HepG2 (cell line): ENCODE data around the gene ZG16. TPM values are rescaled to one million over a fixed set of nuclear protein-coding genes. Genes with fewer than 3 reads are reported as not detected.

Experiments used
- ATAC-seq: fragments of 200-7000 bp; cut with Tn5 transposase; 3 replicates; pipeline ENCODE4 v1.9.1; 2020; ENCODE audit warnings: mild to moderate bottlenecking, moderate library complexity
- BruUV-seq: library from RNA; stranded (reverse); fragments of 400-500 nt; replicated peaks from 2 replicates; lab custom pipeline; 2021; lab: Mats Ljungman, UMichigan
- CTCF ChIA-PET: fragments of 300-600 bp; formaldehyde crosslinking; extraction: SDS; loops from one replicate; lab custom pipeline; 2021; ENCODE audit warnings: low total read pairs, inconsistent platforms, low intra/inter-chr PET ratio; lab: Yijun Ruan, JAX
- POLR2A ChIA-PET: fragments of 350-600 bp; sonication (Branson Sonifier 250); formaldehyde crosslinking; loops from one replicate; lab custom pipeline; 2020; ENCODE audit warnings: antibody characterized with exemption, inconsistent platforms; lab: Yijun Ruan, JAX
- DNase-seq: peaks from one replicate; pipeline ENCODE4 v3.0.0-alpha.2; 2015; ENCODE audit warnings: low spot score
- FAIRE-seq: peaks from 3 replicates; lab custom pipeline; 2011; peaks lifted over from hg19 to GRCh38; lab: Jason Lieb, UNC
- H2AFZ ChIP-seq: one replicate; pipeline ENCODE4 v1.6.1; 2011; ENCODE audit warnings: low read length, inconsistent platforms
- H3K27ac ChIP-seq: fragments of 300-600 bp; 3 replicates; pipeline ENCODE4 v1.8.0; 2011; ENCODE audit warnings: mixed run types, mild to moderate bottlenecking, mixed read lengths, low read length, inconsistent platforms; ENCODE audit not compliant: insufficient read depth; ENCODE audit errors: extremely low read length
- H3K27me3 ChIP-seq, 2 experiments: fragments of 200-600 bp in 1 of 2; 2 replicates in 1 of 2; 3 replicates in 1 of 2; pipeline versions ENCODE4 v1.6.0 to v1.8.0; 2011; ENCODE audit warnings: low read length in 2 of 2, mild to moderate bottlenecking in 2 of 2, moderate library complexity in 2 of 2, inconsistent platforms in 1 of 2; ENCODE audit not compliant: insufficient read depth in 2 of 2, control insufficient read depth in 1 of 2
- H3K36me3 ChIP-seq, 2 experiments: fragments of 200-600 bp in 1 of 2; replicated peaks in 1 of 2; 2 replicates in 1 of 2; 3 replicates in 1 of 2; pipeline versions ENCODE4 v1.5.1 to v1.8.0; 2011; ENCODE audit warnings: low read length in 2 of 2, inconsistent platforms in 1 of 2; ENCODE audit not compliant: insufficient read depth in 2 of 2, control insufficient read depth in 1 of 2
- H3K4me1 ChIP-seq: 2 replicates; pipeline ENCODE4 v1.5.1; 2012; ENCODE audit warnings: low read length, inconsistent platforms; ENCODE audit not compliant: insufficient read depth
- H3K4me2 ChIP-seq: 2 replicates; pipeline ENCODE4 v1.6.0; 2011; ENCODE audit warnings: low read depth, low read length, inconsistent platforms
- H3K4me3 ChIP-seq, 3 experiments: fragments of 200-600 bp in 1 of 3; sonication (generic), shearing (Covaris generic) in 1 of 3; replicated peaks in 1 of 3; 2 replicates each; pipeline ENCODE4 v1.5.1; 2011 to 2016; ENCODE audit warnings: low read length in 3 of 3, inconsistent platforms in 2 of 3, low read depth in 2 of 3, mild to moderate bottlenecking in 2 of 3, control low read depth in 1 of 3, mixed read lengths in 1 of 3; ENCODE audit not compliant: insufficient read depth in 1 of 3
- H3K79me2 ChIP-seq: one replicate; pipeline ENCODE4 v1.6.1; 2011; ENCODE audit warnings: low read length, inconsistent platforms; ENCODE audit not compliant: insufficient read depth
- H3K9ac ChIP-seq: 2 replicates; pipeline ENCODE4 v1.6.0; 2011; ENCODE audit warnings: mild to moderate bottlenecking, low read depth, low read length, inconsistent platforms; ENCODE audit not compliant: insufficient read depth
- H3K9me3 ChIP-seq: 2 replicates; pipeline ENCODE4 v1.5.1; 2012; ENCODE audit warnings: mild to moderate bottlenecking, low read length
- H4K20me1 ChIP-seq: 2 replicates; pipeline ENCODE4 v1.6.0; 2011; ENCODE audit warnings: inconsistent platforms, mild to moderate bottlenecking, low read length, moderate library complexity; ENCODE audit not compliant: insufficient read depth
- FOXA1 ChIP-seq, 2 experiments: fragments of 450-650 bp in 1 of 2; sonication (generic) in 1 of 2; formaldehyde crosslinking in 1 of 2; IDR thresholded peaks; 2 replicates each; pipeline versions ENCODE4 v1.4.0 to v1.6.1; 2016 to 2020; ENCODE audit warnings: missing genetic modification reagents in 1 of 2
- HOXA9 ChIP-seq: sonication (generic); formaldehyde crosslinking; IDR thresholded peaks from 2 replicates; pipeline ENCODE4 v1.8.1; 2022; ENCODE audit warnings: missing genetic modification reagents, mild to moderate bottlenecking, moderate library complexity, borderline replicate concordance
- STAT5B ChIP-seq: sonication (generic); formaldehyde crosslinking; IDR thresholded peaks from 2 replicates; pipeline ENCODE4 v1.4.0; 2020; ENCODE audit warnings: missing genetic modification reagents
- U2AF2 ChIP-seq: fragments of 200-400 bp; formaldehyde crosslinking; IDR thresholded peaks from 2 replicates; pipeline ENCODE4 v1.6.1; 2017; ENCODE audit warnings: low read depth, mild to moderate bottlenecking, low read length
- ZNF432 ChIP-seq: sonication (generic); formaldehyde crosslinking; IDR thresholded peaks from 2 replicates; pipeline ENCODE4 v1.5.0; 2020; ENCODE audit warnings: missing genetic modification reagents, mild to moderate bottlenecking, borderline replicate concordance
- WGBS: methylation state at CpG from one replicate; pipeline ENCODE4 v1.1.6; 2017; ENCODE audit warnings: low lambda C conversion rate; 5-methylcytosine and 5-hydroxymethylcytosine counted together
- in situ Hi-C: cut with HindIII; loops from 2 replicates; pipeline ENCODE4 v1.10.0; 2017; ENCODE audit warnings: low pct_unique_long_range_greater_than_20kb; ENCODE audit not compliant: extremely low pct_ligation_motif_present
- intact Hi-C: fragments of 100-400 bp; cut with micrococcal nuclease; formaldehyde crosslinking; loops from one replicate; pipeline ENCODE4 v1.10.0; 2022; ENCODE audit not compliant: unreplicated experiment
- polyA plus RNA-seq, 8 experiments: library from polyadenylated mRNA; depleted of rRNA in 3 of 8; stranded (reverse) in 7 of 8; unstranded in 1 of 8; fragments of >200 nt; fragmentation: Illumina TruSeq in 4 of 8; extraction: Trizol in 4 of 8; gene quantifications; 2 replicates each; pipeline versions ENCODE4 v1.2.1 to v1.2.3, GENCODE V29; 2011 to 2016; ENCODE audit warnings: low read depth in 4 of 8, missing spikeins in 1 of 8, mixed read lengths in 1 of 8; ENCODE audit not compliant: insufficient read depth in 1 of 8
- total RNA-seq, 5 experiments: library from RNA; depleted of rRNA; stranded (reverse); fragments of >200 nt; fragmentation: Illumina TruSeq; extraction: Trizol; gene quantifications; 2 replicates each; pipeline ENCODE4 v1.2.3, GENCODE V29; 2016; ENCODE audit warnings: low read depth in 1 of 5
- TF ChIP-seq, protein P1 (sequence below), 2 experiments: fragments of 450-650 bp in 1 of 2; sonication (generic) in 1 of 2; formaldehyde crosslinking in 1 of 2; IDR thresholded peaks; 2 replicates each; pipeline versions ENCODE4 v1.6.1 to v1.8.0; 2016 to 2022; ENCODE audit warnings: antibody characterized with exemption in 1 of 2, mild to moderate bottlenecking in 1 of 2, missing genetic modification reagents in 1 of 2
- TF ChIP-seq, protein P2 (sequence below): sonication (generic); formaldehyde crosslinking; IDR thresholded peaks from 2 replicates; pipeline ENCODE4 v1.4.0; 2020; ENCODE audit warnings: missing genetic modification reagents, borderline replicate concordance

The ZG16 gene
- total and polyA plus RNA-seq, 2 of the 13 experiments (the other 11 are each of a cell fraction or from before 2014, with no cell fraction given): 0.04 to 0.07 TPM

DNA sequence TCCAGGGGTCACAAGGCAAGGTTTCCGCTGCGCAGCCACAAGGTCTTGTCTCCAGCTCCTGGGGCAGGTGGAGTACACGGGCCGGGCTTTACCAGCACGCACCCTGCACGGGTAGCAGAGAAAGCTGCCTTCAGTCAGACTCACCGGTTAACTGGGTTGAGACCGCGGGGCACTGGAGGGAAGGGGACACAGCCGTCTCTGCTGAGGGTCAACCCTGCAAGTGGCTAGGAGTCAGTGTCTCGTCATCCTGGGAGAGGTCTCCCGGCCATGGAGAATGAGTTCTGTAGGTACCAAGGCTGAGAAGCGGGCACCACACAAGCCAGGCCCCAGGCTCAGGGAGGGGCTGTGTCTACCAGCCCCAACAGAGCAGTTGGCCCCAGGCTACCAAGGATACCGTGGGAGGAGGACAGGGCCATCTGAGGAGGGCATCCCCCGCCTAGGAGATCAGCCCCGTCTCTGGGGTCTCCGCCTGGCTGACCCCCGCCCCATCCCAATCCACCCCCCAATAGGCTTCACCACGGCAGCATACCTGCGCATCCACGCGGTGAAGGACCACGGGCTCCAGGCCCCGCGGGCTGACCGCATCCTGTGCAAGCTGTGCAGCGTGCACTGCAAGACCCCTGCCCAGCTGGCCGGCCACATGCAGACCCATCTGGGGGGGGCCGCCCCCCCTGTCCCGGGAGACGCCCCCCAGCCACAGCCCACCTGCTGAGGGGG, 31.1 kb downstream of the ZG16 start:
- WGBS: 96% methylated on average over 17 of the region's 31 CpGs
- Histone ChIP-seq H3K27me3 (peaks cover 0 to 12% of the 10 kb centered on the region in 2 experiments; a peak in 2 of 5 replicates), H3K4me2 (peak overlapping the region; percentile 88), H3K36me3 (peaks cover 6 to 27% of the 10 kb centered on the region in 2 experiments), H3K9me3 (no peaks in the 10 kb centered on the region), H3K4me3 (peak overlapping the region in 2 of 3 experiments; percentile 63 to 85; a peak in 3 of 6 replicates), H2AFZ (no peak overlapping the region), H4K20me1 (peaks cover 23% of the 10 kb centered on the region; the same call in 1 of the 2 replicates), H3K79me2 (peaks cover 22% of the 10 kb centered on the region), H3K9ac (peak overlapping the region; percentile 78; the same call in 1 of the 2 replicates), H3K4me1 (peaks cover 70% of the 10 kb centered on the region), H3K27ac (peak overlapping the region; percentile 77)
- in situ Hi-C loops (loop anchor here (25.0 kb wide), 1 partner anchor 853 kb away; the partner anchor contains the start of genes FBRS and PRR14), intact Hi-C loops (no loop called here)
- DNase-seq (no peak), FAIRE-seq (no peak), ATAC-seq (no peak)
- no TSS peak for BruUV-seq
- POLR2A ChIA-PET: interaction anchor here (0.7 to 4.3 kb wide), 9 partner anchors 12 to 130 kb away, joined by 4 to 56 read pairs (median 16); partner anchors contain the start of genes ASPHD1, CDIPT, KIF22 and MVP
- CTCF ChIA-PET: no interaction called here
- TF ChIP-seq HOXA9 (CRISPR knock-in tag) (0 out of 2 replicates have a peak, but pooled peaks have one; percentile 10), STAT5B (CRISPR knock-in tag) (no peak), U2AF2 (no peak), FOXA1 (IDR thresholded peaks at IDR 0.05) (no peak), FOXA1 (CRISPR knock-in tag; IDR thresholded peaks at IDR 0.05) (no peak), ZNF432 (CRISPR knock-in tag) (no peak)
- TF ChIP-seq, protein P1, sequence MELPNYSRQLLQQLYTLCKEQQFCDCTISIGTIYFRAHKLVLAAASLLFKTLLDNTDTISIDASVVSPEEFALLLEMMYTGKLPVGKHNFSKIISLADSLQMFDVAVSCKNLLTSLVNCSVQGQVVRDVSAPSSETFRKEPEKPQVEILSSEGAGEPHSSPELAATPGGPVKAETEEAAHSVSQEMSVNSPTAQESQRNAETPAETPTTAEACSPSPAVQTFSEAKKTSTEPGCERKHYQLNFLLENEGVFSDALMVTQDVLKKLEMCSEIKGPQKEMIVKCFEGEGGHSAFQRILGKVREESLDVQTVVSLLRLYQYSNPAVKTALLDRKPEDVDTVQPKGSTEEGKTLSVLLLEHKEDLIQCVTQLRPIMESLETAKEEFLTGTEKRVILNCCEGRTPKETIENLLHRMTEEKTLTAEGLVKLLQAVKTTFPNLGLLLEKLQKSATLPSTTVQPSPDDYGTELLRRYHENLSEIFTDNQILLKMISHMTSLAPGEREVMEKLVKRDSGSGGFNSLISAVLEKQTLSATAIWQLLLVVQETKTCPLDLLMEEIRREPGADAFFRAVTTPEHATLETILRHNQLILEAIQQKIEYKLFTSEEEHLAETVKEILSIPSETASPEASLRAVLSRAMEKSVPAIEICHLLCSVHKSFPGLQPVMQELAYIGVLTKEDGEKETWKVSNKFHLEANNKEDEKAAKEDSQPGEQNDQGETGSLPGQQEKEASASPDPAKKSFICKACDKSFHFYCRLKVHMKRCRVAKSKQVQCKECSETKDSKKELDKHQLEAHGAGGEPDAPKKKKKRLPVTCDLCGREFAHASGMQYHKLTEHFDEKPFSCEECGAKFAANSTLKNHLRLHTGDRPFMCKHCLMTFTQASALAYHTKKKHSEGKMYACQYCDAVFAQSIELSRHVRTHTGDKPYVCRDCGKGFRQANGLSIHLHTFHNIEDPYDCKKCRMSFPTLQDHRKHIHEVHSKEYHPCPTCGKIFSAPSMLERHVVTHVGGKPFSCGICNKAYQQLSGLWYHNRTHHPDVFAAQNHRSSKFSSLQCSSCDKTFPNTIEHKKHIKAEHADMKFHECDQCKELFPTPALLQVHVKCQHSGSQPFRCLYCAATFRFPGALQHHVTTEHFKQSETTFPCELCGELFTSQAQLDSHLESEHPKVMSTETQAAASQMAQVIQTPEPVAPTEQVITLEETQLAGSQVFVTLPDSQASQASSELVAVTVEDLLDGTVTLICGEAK (IDR thresholded peaks at IDR 0.05): no peak
- TF ChIP-seq, protein P1 (CRISPR knock-in tag; IDR thresholded peaks at IDR 0.05): no peak
- TF ChIP-seq, protein P2, sequence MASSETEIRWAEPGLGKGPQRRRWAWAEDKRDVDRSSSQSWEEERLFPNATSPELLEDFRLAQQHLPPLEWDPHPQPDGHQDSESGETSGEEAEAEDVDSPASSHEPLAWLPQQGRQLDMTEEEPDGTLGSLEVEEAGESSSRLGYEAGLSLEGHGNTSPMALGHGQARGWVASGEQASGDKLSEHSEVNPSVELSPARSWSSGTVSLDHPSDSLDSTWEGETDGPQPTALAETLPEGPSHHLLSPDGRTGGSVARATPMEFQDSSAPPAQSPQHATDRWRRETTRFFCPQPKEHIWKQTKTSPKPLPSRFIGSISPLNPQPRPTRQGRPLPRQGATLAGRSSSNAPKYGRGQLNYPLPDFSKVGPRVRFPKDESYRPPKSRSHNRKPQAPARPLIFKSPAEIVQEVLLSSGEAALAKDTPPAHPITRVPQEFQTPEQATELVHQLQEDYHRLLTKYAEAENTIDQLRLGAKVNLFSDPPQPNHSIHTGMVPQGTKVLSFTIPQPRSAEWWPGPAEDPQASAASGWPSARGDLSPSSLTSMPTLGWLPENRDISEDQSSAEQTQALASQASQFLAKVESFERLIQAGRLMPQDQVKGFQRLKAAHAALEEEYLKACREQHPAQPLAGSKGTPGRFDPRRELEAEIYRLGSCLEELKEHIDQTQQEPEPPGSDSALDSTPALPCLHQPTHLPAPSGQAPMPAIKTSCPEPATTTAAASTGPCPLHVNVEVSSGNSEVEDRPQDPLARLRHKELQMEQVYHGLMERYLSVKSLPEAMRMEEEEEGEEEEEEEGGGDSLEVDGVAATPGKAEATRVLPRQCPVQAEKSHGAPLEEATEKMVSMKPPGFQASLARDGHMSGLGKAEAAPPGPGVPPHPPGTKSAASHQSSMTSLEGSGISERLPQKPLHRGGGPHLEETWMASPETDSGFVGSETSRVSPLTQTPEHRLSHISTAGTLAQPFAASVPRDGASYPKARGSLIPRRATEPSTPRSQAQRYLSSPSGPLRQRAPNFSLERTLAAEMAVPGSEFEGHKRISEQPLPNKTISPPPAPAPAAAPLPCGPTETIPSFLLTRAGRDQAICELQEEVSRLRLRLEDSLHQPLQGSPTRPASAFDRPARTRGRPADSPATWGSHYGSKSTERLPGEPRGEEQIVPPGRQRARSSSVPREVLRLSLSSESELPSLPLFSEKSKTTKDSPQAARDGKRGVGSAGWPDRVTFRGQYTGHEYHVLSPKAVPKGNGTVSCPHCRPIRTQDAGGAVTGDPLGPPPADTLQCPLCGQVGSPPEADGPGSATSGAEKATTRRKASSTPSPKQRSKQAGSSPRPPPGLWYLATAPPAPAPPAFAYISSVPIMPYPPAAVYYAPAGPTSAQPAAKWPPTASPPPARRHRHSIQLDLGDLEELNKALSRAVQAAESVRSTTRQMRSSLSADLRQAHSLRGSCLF (CRISPR knock-in tag): no peak
